Upper lobe of right lung (tissue), 1 donor: ENCODE data around the gene NR2C2AP. TPM values are rescaled to one million over a fixed set of nuclear protein-coding genes. Genes with fewer than 3 reads are reported as not detected.

ENCODE experiments used
- ATAC-seq: fragments of 200-7000 bp; cut with Tn5 transposase; one replicate; pipeline ENCODE4 v1.9.1; 2020; ENCODE audit warnings: mild to moderate bottlenecking, moderate library complexity
- DNase-seq: peaks from one replicate; pipeline ENCODE4 v3.0.0-alpha.2; 2020
- H3K27ac ChIP-seq: fragments of 200-600 bp; one replicate; pipeline ENCODE4 v1.8.0; 2022
- H3K27me3 ChIP-seq: fragments of 200-600 bp; one replicate; pipeline ENCODE4 v1.8.0; 2022; ENCODE audit warnings: mild to moderate bottlenecking
- H3K36me3 ChIP-seq: fragments of 200-600 bp; one replicate; pipeline ENCODE4 v1.8.0; 2022
- H3K4me1 ChIP-seq: fragments of 200-600 bp; one replicate; pipeline ENCODE4 v1.8.0; 2022
- H3K4me3 ChIP-seq: fragments of 200-600 bp; one replicate; pipeline ENCODE4 v1.8.0; 2022; ENCODE audit warnings: mild to moderate bottlenecking
- H3K9me3 ChIP-seq: fragments of 200-600 bp; one replicate; pipeline ENCODE4 v1.8.0; 2022
- intact Hi-C: fragments of 100-400 bp; cut with DNase I; formaldehyde crosslinking; loops from one replicate; pipeline ENCODE4 v1.11.0; 2022
- total RNA-seq: library from RNA; stranded (reverse); fragmentation: NEBNext Ultra II Directional; extraction: Animal tissue kit (Norgen Biotek cat#: 25700); gene quantifications from one replicate; pipeline ENCODE4 v1.2.1, GENCODE V29; 2021
- TF ChIP-seq, protein P1 (sequence below): fragments of 200-600 bp; IDR thresholded peaks from one replicate; pipeline ENCODE4 v1.8.0; 2022; ENCODE audit warnings: antibody characterized with exemption
- donor health status: DM: no; HTN: yes; CAD: no; lungs with severe emphysema.

Gene NR2C2AP
- total RNA-seq, 1 donor from 2014 or later: 12.6 TPM

DNA sequence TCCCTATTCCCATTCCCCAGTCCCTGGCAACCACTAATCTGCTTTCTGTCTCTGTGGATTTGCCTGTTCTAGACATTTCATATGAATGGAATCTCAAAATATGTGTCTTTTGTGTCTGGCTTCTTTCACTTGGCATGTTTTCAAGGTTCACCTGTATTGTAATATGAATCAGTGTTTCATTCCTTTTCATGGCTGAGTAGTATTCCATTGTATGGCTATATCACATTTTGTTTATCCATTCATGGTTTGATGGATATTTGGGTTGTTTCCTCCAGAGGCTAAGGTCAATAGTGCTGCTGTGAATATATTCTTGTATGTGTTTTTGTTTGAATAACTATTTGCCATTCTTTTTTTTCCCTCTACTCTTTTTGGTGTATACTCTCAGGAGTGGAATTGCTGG, 33.0 kb upstream of the NR2C2AP start:
- peaks cover 13% of the 10 kb centered on the region for H3K9me3 ChIP-seq
- TF ChIP-seq, protein P1, sequence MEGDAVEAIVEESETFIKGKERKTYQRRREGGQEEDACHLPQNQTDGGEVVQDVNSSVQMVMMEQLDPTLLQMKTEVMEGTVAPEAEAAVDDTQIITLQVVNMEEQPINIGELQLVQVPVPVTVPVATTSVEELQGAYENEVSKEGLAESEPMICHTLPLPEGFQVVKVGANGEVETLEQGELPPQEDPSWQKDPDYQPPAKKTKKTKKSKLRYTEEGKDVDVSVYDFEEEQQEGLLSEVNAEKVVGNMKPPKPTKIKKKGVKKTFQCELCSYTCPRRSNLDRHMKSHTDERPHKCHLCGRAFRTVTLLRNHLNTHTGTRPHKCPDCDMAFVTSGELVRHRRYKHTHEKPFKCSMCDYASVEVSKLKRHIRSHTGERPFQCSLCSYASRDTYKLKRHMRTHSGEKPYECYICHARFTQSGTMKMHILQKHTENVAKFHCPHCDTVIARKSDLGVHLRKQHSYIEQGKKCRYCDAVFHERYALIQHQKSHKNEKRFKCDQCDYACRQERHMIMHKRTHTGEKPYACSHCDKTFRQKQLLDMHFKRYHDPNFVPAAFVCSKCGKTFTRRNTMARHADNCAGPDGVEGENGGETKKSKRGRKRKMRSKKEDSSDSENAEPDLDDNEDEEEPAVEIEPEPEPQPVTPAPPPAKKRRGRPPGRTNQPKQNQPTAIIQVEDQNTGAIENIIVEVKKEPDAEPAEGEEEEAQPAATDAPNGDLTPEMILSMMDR: no peak
- H3K27ac ChIP-seq: no peak overlapping the region
- no peak overlapping the region for H3K4me3 ChIP-seq
- no peaks in the 10 kb centered on the region for H3K4me1 ChIP-seq
- no peaks in the 10 kb centered on the region for H3K36me3 ChIP-seq
- DNase-seq (no peak), ATAC-seq (no peak)
- intact Hi-C loops: no loop called here
- H3K27me3 ChIP-seq: peaks cover 13% of the 10 kb centered on the region

DNA sequence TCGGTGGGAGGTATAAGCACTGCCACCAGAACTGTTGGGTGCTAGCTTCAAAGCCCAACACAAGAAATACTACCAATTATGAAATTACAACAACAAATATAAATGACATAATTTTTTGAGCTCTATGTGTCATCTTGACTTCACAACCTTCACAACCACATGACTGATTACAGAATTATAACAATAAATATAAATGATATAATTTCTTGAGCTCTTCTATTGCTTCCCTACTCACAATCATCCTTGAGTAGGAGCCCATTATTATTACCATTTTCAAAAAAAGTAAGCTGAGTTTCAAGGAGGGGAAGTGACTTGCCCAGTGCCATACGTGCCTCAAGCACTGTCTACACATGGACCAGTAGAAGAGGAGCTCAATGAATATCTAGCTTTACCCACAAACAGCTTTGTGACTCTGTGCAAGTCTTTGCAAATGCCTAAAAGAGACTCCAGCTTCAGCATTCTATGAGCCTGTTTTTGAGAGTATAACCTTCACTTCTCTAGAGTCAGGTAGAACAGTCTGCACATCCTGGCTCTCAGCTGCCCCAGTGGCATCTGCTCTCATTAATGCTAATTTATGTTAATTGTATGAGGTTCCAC, 31.1 kb upstream of the NR2C2AP start:
- Histone ChIP-seq H3K27ac (no peak overlapping the region), H3K36me3 (no peaks in the 10 kb centered on the region), H3K4me1 (no peaks in the 10 kb centered on the region), H3K4me3 (no peak overlapping the region), H3K27me3 (peaks cover 5% of the 10 kb centered on the region), H3K9me3 (peaks cover 13% of the 10 kb centered on the region)
- intact Hi-C loops: no loop called here
- TF ChIP-seq, protein P1: no peak
- ATAC-seq: no peak
- no peak for DNase-seq

DNA sequence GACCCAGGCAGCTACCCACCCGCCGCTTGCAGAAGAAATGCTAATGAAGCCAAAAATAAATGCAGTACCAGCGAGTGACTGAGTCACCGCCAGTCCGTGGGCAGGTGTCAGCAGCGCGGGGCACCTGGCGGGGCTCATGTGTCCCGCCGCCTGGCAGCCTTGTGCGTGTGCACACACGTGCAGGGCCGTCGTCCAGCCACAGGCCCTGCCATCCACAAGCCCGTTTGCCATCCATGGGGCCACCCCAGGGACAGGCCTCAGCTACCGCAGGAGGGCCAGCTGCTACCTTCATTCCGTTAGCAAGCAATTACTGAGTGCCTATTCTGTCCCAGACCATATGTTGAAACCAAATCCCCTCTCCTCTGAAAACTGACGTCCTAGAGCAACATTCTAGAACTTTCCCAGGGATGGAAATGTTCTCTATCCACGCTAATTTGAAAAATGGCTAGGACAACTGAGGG, 29.1 kb upstream of the NR2C2AP start:
- Histone ChIP-seq H3K4me1 (no peaks in the 10 kb centered on the region), H3K4me3 (no peak overlapping the region), H3K27ac (no peak overlapping the region), H3K9me3 (peaks cover 13% of the 10 kb centered on the region), H3K36me3 (no peaks in the 10 kb centered on the region), H3K27me3 (peaks cover 10% of the 10 kb centered on the region)
- DNase-seq (no peak), ATAC-seq (no peak)
- TF ChIP-seq, protein P1: no peak
- intact Hi-C loops: no loop called here

DNA sequence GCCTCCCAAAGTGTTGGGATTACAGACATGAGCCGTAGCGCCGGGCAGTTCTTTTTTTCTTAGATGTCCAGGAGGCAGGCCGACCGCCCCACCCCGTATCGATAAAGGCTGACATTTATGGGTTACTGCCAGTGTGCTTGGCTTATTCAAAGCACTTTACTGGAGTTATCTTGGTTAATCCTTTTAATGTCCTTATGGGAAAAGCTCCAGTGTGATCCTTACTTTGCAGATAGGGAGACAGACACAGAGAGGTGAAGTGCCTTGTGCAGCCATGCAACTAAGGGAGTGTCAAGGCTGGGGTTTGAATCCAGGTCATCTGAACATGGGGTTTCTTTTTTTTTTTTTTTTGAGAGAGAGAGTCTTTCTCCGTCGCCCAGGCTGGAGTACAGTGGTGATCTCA, 27.8 kb upstream of the NR2C2AP start:
- Histone ChIP-seq H3K9me3 (peaks cover 13% of the 10 kb centered on the region), H3K36me3 (no peaks in the 10 kb centered on the region), H3K4me3 (no peak overlapping the region), H3K27me3 (peaks cover 22% of the 10 kb centered on the region), H3K4me1 (no peaks in the 10 kb centered on the region), H3K27ac (no peak overlapping the region)
- DNase-seq: no peak
- ATAC-seq: no peak
- TF ChIP-seq, protein P1: no peak
- intact Hi-C loops: no loop called here

DNA sequence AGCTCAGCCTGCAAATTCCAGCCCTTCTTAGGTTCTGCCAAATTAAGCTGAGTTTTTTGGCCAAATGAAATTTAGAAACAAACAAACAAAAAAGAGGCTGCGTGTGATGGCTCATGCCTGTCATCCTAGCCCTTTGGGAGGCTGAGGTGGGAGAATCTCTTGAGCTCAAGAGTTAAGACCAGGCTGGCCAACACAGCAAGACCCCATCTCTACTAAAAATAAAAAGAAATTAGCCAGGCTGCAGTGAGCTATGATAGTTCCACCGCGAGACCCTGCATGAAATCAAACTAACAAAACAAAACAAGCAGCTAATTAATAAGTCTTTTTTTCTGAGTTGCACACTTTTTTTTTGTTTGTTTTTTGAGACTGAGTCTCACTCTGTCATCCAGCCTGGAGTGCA, 26.5 kb upstream of the NR2C2AP start:
- Histone ChIP-seq H3K36me3 (no peaks in the 10 kb centered on the region), H3K4me1 (peaks cover 6% of the 10 kb centered on the region), H3K4me3 (no peak overlapping the region), H3K9me3 (peaks cover 10% of the 10 kb centered on the region), H3K27ac (no peak overlapping the region), H3K27me3 (peaks cover 31% of the 10 kb centered on the region)
- ATAC-seq: no peak
- DNase-seq: no peak
- TF ChIP-seq, protein P1: no peak
- intact Hi-C loops: no loop called here

DNA sequence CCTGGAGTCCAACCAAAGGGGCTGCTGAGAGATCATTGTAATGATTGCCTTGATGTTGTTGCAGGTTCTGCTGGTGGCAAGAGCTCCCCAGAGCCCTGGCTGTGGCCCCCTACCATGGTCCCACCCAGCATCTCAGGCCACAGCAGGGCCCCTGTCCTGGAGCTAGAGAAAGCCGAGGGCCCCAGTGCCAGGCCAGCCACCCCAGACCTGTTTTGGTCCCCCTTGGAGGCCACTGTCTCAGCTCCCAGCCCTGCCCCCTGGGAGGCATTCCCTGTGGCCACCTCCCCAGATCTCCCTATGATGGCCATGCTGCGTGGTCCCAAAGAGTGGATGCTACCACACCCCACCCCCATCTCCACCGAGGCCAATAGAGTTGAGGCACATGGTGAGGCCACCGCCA, 24.0 kb upstream of the NR2C2AP start:
- DNase-seq (no peak), ATAC-seq (no peak)
- intact Hi-C loops: no loop called here
- Histone ChIP-seq H3K27me3 (peaks cover 43% of the 10 kb centered on the region), H3K4me1 (peaks cover 6% of the 10 kb centered on the region), H3K9me3 (no peaks in the 10 kb centered on the region), H3K4me3 (no peak overlapping the region), H3K36me3 (no peaks in the 10 kb centered on the region), H3K27ac (no peak overlapping the region)
- TF ChIP-seq, protein P1: no peak
